Hepatocyte (in vitro differentiated cells): ENCODE data around the gene SHISA6. TPM values are rescaled to one million over a fixed set of nuclear protein-coding genes. Genes with fewer than 3 reads are reported as not detected.
A peak's percentile ranks its signal among the peaks of the same experiment; 100 is the strongest.

Experiments used
- DNase-seq: peaks from one replicate; pipeline ENCODE4 v3.0.0-alpha.2; 2016; ENCODE audit warnings: low spot score
- H2AFZ ChIP-seq: fragments of 200-600 bp; sonication (generic); 2 replicates; pipeline ENCODE4 v1.6.0; 2016; ENCODE audit warnings: antibody characterized with exemption, mild to moderate bottlenecking
- H3K27ac ChIP-seq: fragments of 200-600 bp; sonication (generic); 2 replicates; pipeline ENCODE4 v1.5.1; 2016; ENCODE audit warnings: mild to moderate bottlenecking
- H3K27me3 ChIP-seq: fragments of 200-600 bp; sonication (generic); 2 replicates; pipeline ENCODE4 v1.6.1; 2016
- H3K36me3 ChIP-seq: fragments of 200-600 bp; sonication (generic); replicated peaks from 2 replicates; pipeline ENCODE4 v1.5.1; 2016; ENCODE audit warnings: low read depth; ENCODE audit not compliant: insufficient read depth
- H3K4me1 ChIP-seq: fragments of 200-600 bp; sonication (generic); 2 replicates; pipeline ENCODE4 v1.5.1; 2016; ENCODE audit warnings: mild to moderate bottlenecking, moderate library complexity; ENCODE audit not compliant: insufficient read depth
- H3K4me2 ChIP-seq: fragments of 200-600 bp; sonication (generic); 2 replicates; pipeline ENCODE4 v1.6.0; 2016
- H3K4me3 ChIP-seq: fragments of 200-600 bp; sonication (generic); 2 replicates; pipeline ENCODE4 v1.5.1; 2016; ENCODE audit warnings: mild to moderate bottlenecking
- H3K79me2 ChIP-seq: fragments of 200-600 bp; sonication (generic); 2 replicates; pipeline ENCODE4 v1.6.0; 2017; ENCODE audit warnings: mild to moderate bottlenecking
- H3K9me2 ChIP-seq: fragments of 200-600 bp; sonication (generic); replicated peaks from 2 replicates; pipeline ENCODE4 v1.6.0; 2017; ENCODE audit warnings: mild to moderate bottlenecking; ENCODE audit not compliant: insufficient read depth
- H3K9me3 ChIP-seq: fragments of 200-600 bp; sonication (generic); 2 replicates; pipeline ENCODE4 v1.5.1; 2016; ENCODE audit warnings: low read depth, mild to moderate bottlenecking
- H4K20me1 ChIP-seq: fragments of 200-600 bp; sonication (generic); 2 replicates; pipeline ENCODE4 v1.6.0; 2016; ENCODE audit warnings: mild to moderate bottlenecking; ENCODE audit not compliant: insufficient read depth, poor library complexity, severe bottlenecking
- CTCF ChIP-seq: fragments of 200-600 bp; sonication (generic); IDR thresholded peaks from 2 replicates; pipeline ENCODE4 v1.5.1; 2016; ENCODE audit warnings: antibody characterized with exemption, mild to moderate bottlenecking; ENCODE audit not compliant: poor library complexity
- EZH2 ChIP-seq: fragments of 200-600 bp; sonication (generic); IDR thresholded peaks from 2 replicates; pipeline ENCODE4 v1.6.1; 2016; ENCODE audit warnings: antibody characterized with exemption, mild to moderate bottlenecking, borderline replicate concordance
- EZH2phosphoT487 ChIP-seq: fragments of 200-600 bp; sonication (generic); IDR thresholded peaks from one replicate; pipeline ENCODE4 v1.6.1; 2018; ENCODE audit warnings: antibody characterized with exemption, mild to moderate bottlenecking, low read depth, moderate library complexity; ENCODE audit not compliant: unreplicated experiment, severe bottlenecking
- WGBS: methylation state at CpG from one replicate; pipeline ENCODE4 v1.1.6; 2016; ENCODE audit warnings: low lambda C conversion rate; ENCODE audit errors: missing lambda C conversion rate; 5-methylcytosine and 5-hydroxymethylcytosine counted together
- polyA plus RNA-seq: library from polyadenylated mRNA; unstranded; fragments of >200 nt; fragmentation: Nextera tagmentation; extraction: Ambion mirVana; gene quantifications from 2 replicates; pipeline ENCODE4 v1.2.1, GENCODE V29; 2016
- total RNA-seq: library from RNA; depleted of rRNA; stranded (reverse); fragments of >200 nt; gene quantifications from 2 replicates; pipeline ENCODE4 v1.2.3, GENCODE V29; 2014

Gene SHISA6
- total RNA-seq (0.56 and 0.80 TPM in 2 replicates), polyA plus RNA-seq (0.21 and 1.3 TPM in 2 replicates)

- Histone ChIP-seq H3K4me3 (peak within 1 kb of the TSS; percentile 55), H3K4me1 (no peaks in the 10 kb centered on the region), H4K20me1 (no peaks in the 10 kb centered on the region), H3K27ac (no peak within 1 kb of the TSS), H3K27me3 (peaks cover 62% of the 10 kb centered on the region), H3K4me2 (peak within 1 kb of the TSS; percentile 97), H3K9me2 (no peaks in the 10 kb centered on the region), H3K79me2 (no peaks in the 10 kb centered on the region), H3K9me3 (no peaks in the 10 kb centered on the region), H2AFZ (peak within 1 kb of the TSS; percentile 60), H3K36me3 (no peaks in the 10 kb centered on the region)
- 2% methylated on average over 28 of the region's 126 CpGs for WGBS
- peak; percentile 46 for DNase-seq
- TF ChIP-seq EZH2phosphoT487, result no peak
- TF ChIP-seq CTCF, result no peak
- TF ChIP-seq EZH2, result no peak
These were observed at the start of gene SHISA6 for GRCh38 chr17:11240841-11241610. SHISA6 (plus strand) TSS chr17:11241213.

GRCh38 chr17:11195801-11196200 lies 45.2 kb upstream of the SHISA6 start:
- Histone ChIP-seq H3K36me3 (no peaks in the 10 kb centered on the region), H3K27ac (no peak overlapping the region), H3K9me2 (no peaks in the 10 kb centered on the region), H3K27me3 (no peaks in the 10 kb centered on the region), H3K4me1 (no peaks in the 10 kb centered on the region), H3K4me3 (no peak overlapping the region), H3K79me2 (no peaks in the 10 kb centered on the region), H3K4me2 (no peak overlapping the region), H3K9me3 (no peaks in the 10 kb centered on the region), H4K20me1 (no peaks in the 10 kb centered on the region), H2AFZ (no peak overlapping the region)
- TF ChIP-seq CTCF (no peak), EZH2phosphoT487 (no peak), EZH2 (no peak)
- no peak for DNase-seq
- 89% methylated on average over 2 of the region's 2 CpGs for WGBS

GRCh38 chr17:11204991-11205390 lies 36.0 kb upstream of the SHISA6 start:
- TF ChIP-seq EZH2phosphoT487 (no peak), EZH2 (no peak), CTCF (no peak)
- Histone ChIP-seq H3K9me2 (no peaks in the 10 kb centered on the region), H3K79me2 (no peaks in the 10 kb centered on the region), H2AFZ (no peak overlapping the region), H3K4me3 (no peak overlapping the region), H4K20me1 (no peaks in the 10 kb centered on the region), H3K4me2 (no peak overlapping the region), H3K27me3 (no peaks in the 10 kb centered on the region), H3K36me3 (no peaks in the 10 kb centered on the region), H3K27ac (no peak overlapping the region), H3K9me3 (no peaks in the 10 kb centered on the region), H3K4me1 (no peaks in the 10 kb centered on the region)
- 84% methylated on average over 3 of the region's 3 CpGs for WGBS
- no peak for DNase-seq

GRCh38 chr17:11205659-11206058 lies 35.4 kb upstream of the SHISA6 start:
- Histone ChIP-seq H3K27me3 (no peaks in the 10 kb centered on the region), H3K4me2 (no peak overlapping the region), H3K9me3 (no peaks in the 10 kb centered on the region), H2AFZ (no peak overlapping the region), H3K4me3 (no peak overlapping the region), H4K20me1 (no peaks in the 10 kb centered on the region), H3K36me3 (no peaks in the 10 kb centered on the region), H3K9me2 (no peaks in the 10 kb centered on the region), H3K27ac (no peak overlapping the region), H3K79me2 (no peaks in the 10 kb centered on the region), H3K4me1 (no peaks in the 10 kb centered on the region)
- TF ChIP-seq CTCF (no peak), EZH2 (no peak), EZH2phosphoT487 (no peak)
- no peak for DNase-seq
- WGBS, result 73% methylated on average over 6 of the region's 6 CpGs
